B cell (primary cell): ENCODE measurements around the gene RPP30. TPM values are rescaled to one million over a fixed set of nuclear protein-coding genes. Genes with fewer than 3 reads are reported as not detected.

Experiments
- ATAC-seq: fragments of 200-7000 bp; cut with Tn5 transposase; one replicate; pipeline ENCODE4 v1.10.0; 2021; ENCODE audit warnings: low read depth, mild to moderate bottlenecking, moderate number of reproducible peaks, moderate library complexity
- CTCF ChIA-PET: fragments of 350-600 bp; sonication (Branson Sonifier 250); formaldehyde crosslinking; loops from one replicate; lab custom pipeline; 2021; ENCODE audit warnings: antibody characterized with exemption, inconsistent platforms; lab: Charles Lee
- POLR2A ChIA-PET: fragments of 350-600 bp; sonication (Branson Sonifier 250); formaldehyde crosslinking; loops from one replicate; lab custom pipeline; 2021; ENCODE audit warnings: antibody characterized with exemption; lab: Charles Lee
- DNase-seq: peaks from one replicate; pipeline ENCODE4 v3.0.0; 2013
- H2AFZ ChIP-seq: 2 replicates; pipeline ENCODE4 v1.6.1; 2012; ENCODE audit warnings: mild to moderate bottlenecking, low read depth, low read length; ENCODE audit not compliant: insufficient read depth, poor library complexity, severe bottlenecking
- H3K27ac ChIP-seq, 2 donors: 1 replicate in 1 of 2; 2 replicates in 1 of 2; pipeline ENCODE4 v1.5.1; 2012 to 2013; ENCODE audit warnings: low read length in 2 of 2, mild to moderate bottlenecking in 2 of 2, moderate library complexity in 1 of 2
- H3K27me3 ChIP-seq, 4 experiments: fragments of 200-600 bp in 1 of 4; sonication (generic) in 1 of 4; replicated peaks in 1 of 4; 1 replicate in 2 of 4; 2 replicates in 2 of 4; pipeline versions ENCODE4 v1.6.1 to v1.7.0; 2013 to 2016; ENCODE audit warnings: low read length in 3 of 4, mild to moderate bottlenecking in 2 of 4, mixed read lengths in 1 of 4, moderate library complexity in 1 of 4; ENCODE audit not compliant: insufficient read depth in 4 of 4, control insufficient read depth in 3 of 4; ENCODE audit errors: control extremely low read depth in 1 of 4
- H3K36me3 ChIP-seq, 2 experiments: replicated peaks in 1 of 2; 1 replicate in 1 of 2; 2 replicates in 1 of 2; pipeline versions ENCODE4 v1.6.1 to v1.7.1; 2013; ENCODE audit warnings: low read length in 1 of 2; ENCODE audit not compliant: insufficient read depth in 2 of 2, control insufficient read depth in 1 of 2; ENCODE audit errors: control extremely low read depth in 1 of 2, extremely low read depth in 1 of 2
- H3K4me1 ChIP-seq, 2 donors: fragments of 200-600 bp in 1 of 2; sonication (generic) in 1 of 2; 1 replicate in 1 of 2; 2 replicates in 1 of 2; pipeline versions ENCODE4 v1.5.1 to v1.6.1; 2013 to 2017; ENCODE audit warnings: low read length in 2 of 2; ENCODE audit not compliant: control insufficient read depth in 2 of 2, insufficient read depth in 2 of 2
- H3K4me2 ChIP-seq: replicated peaks from 2 replicates; pipeline ENCODE3; 2012; ENCODE audit warnings: mild to moderate bottlenecking, low read depth, low read length; ENCODE audit not compliant: poor library complexity, severe bottlenecking
- H3K4me3 ChIP-seq, 5 experiments: fragments of 200-600 bp in 1 of 5; sonication (generic) in 1 of 5; 1 replicate in 3 of 5; 2 replicates in 2 of 5; pipeline versions ENCODE4 v1.5.1 to v1.7.0; 2011 to 2016; ENCODE audit warnings: low read length in 4 of 5, mild to moderate bottlenecking in 4 of 5, low read depth in 2 of 5, control low read depth in 1 of 5, moderate library complexity in 1 of 5; ENCODE audit not compliant: insufficient read depth in 1 of 5; ENCODE audit errors: control extremely low read depth in 1 of 5, extremely low read depth in 1 of 5
- H3K79me2 ChIP-seq: fragments of 200-600 bp; sonication (generic); one replicate; pipeline ENCODE4 v1.6.0; 2016; ENCODE audit warnings: low read length; ENCODE audit not compliant: control insufficient read depth, insufficient read depth
- H3K9ac ChIP-seq: fragments of 200-600 bp; sonication (generic); 2 replicates; pipeline ENCODE4 v1.6.1; 2017; ENCODE audit warnings: mild to moderate bottlenecking, low read length, moderate library complexity
- H3K9me3 ChIP-seq, 3 donors: one replicate each; pipeline versions ENCODE4 v1.6.1 to v1.7.1; 2013; ENCODE audit warnings: low read length in 2 of 3; ENCODE audit not compliant: control insufficient read depth in 2 of 3, insufficient read depth in 1 of 3; ENCODE audit errors: control extremely low read depth in 1 of 3
- H4K20me1 ChIP-seq: 2 replicates; pipeline ENCODE4 v1.6.0; 2012; ENCODE audit warnings: mild to moderate bottlenecking, low read length; ENCODE audit not compliant: insufficient read depth, control insufficient read depth, poor library complexity, severe bottlenecking
- H3K27ac Mint-ChIP-seq: one replicate; pipeline ENCODE4 v1.8.0; 2021; ENCODE audit warnings: mixed read lengths
- H3K27me3 Mint-ChIP-seq: one replicate; pipeline ENCODE4 v1.8.0; 2021; ENCODE audit warnings: mixed read lengths
- H3K4me1 Mint-ChIP-seq: one replicate; pipeline ENCODE4 v1.8.0; 2021; ENCODE audit warnings: mixed read lengths
- H3K4me3 Mint-ChIP-seq: one replicate; pipeline ENCODE4 v1.8.0; 2021; ENCODE audit warnings: mixed read lengths
- H3K9me3 Mint-ChIP-seq: one replicate; pipeline ENCODE4 v1.8.0; 2022; ENCODE audit warnings: mixed read lengths; ENCODE audit not compliant: insufficient read depth
- EZH2 ChIP-seq: IDR thresholded peaks from 2 replicates; pipeline ENCODE4 v1.6.1; 2012; ENCODE audit warnings: borderline replicate concordance, low read depth, mild to moderate bottlenecking, moderate library complexity, low read length; ENCODE audit not compliant: insufficient read depth, poor library complexity, severe bottlenecking
- WGBS: methylation state at CpG from one replicate; pipeline ENCODE4 v1.1.5; 2013; ENCODE audit warnings: missing lambda C conversion rate; ENCODE audit not compliant: insufficient coverage; 5-methylcytosine and 5-hydroxymethylcytosine counted together
- intact Hi-C: fragments of 100-400 bp; cut with micrococcal nuclease; formaldehyde crosslinking; loops from one replicate; pipeline ENCODE4 v1.10.0; 2022
- polyA plus RNA-seq: library from polyadenylated mRNA; depleted of rRNA; stranded (reverse); fragments of >200 nt; gene quantifications from 2 replicates; pipeline ENCODE4 v1.2.3, GENCODE V29; 2012
- total RNA-seq, 2 donors: library from RNA; stranded (reverse); fragments of 120-200 nt in 1 of 2; gene quantifications; 1 replicate in 1 of 2; 2 replicates in 1 of 2; pipeline versions ENCODE4 v1.2.3 to v1.2.4, GENCODE V29; 2013 to 2022
- TF ChIP-seq, protein P1 (sequence below): fragments of 200-600 bp; IDR thresholded peaks from one replicate; pipeline ENCODE4 v1.8.0; 2022; ENCODE audit warnings: antibody characterized with exemption, mild to moderate bottlenecking

The RPP30 gene
- total and polyA plus RNA-seq, 2 donors (not counting 1 experiment from before 2014, with no cell fraction given), result 28.2 to 41.7 TPM

DNA sequence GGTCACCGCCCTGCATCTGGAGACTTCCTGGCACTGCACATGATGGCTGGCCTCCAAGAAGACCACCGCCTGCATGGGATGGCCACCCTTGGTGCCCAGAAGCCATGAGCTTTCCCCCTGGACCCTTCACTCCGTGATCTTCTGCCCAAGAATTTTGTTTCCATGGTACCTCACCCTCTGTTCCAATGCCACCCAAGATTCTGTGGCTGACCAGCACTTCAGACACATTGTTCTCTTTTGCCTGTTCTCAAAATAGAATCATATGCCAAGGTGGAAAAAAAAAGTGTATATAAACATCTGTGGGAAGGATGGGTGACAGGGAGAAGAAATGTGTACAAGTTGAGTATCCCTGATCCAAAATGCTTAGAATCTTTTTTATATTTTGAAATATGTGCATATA, 26.0 kb upstream of the RPP30 start:
- Mint-ChIP-seq H3K27me3 (peaks cover 35% of the 10 kb centered on the region), H3K27ac (no peak overlapping the region), H3K4me3 (no peak overlapping the region), H3K4me1 (no peaks in the 10 kb centered on the region), H3K9me3 (peaks cover 3% of the 10 kb centered on the region)
- H2AFZ ChIP-seq, result no peak overlapping the region
- DNase-seq, result no peak
- no peak for TF ChIP-seq EZH2
- TF ChIP-seq, protein P1, sequence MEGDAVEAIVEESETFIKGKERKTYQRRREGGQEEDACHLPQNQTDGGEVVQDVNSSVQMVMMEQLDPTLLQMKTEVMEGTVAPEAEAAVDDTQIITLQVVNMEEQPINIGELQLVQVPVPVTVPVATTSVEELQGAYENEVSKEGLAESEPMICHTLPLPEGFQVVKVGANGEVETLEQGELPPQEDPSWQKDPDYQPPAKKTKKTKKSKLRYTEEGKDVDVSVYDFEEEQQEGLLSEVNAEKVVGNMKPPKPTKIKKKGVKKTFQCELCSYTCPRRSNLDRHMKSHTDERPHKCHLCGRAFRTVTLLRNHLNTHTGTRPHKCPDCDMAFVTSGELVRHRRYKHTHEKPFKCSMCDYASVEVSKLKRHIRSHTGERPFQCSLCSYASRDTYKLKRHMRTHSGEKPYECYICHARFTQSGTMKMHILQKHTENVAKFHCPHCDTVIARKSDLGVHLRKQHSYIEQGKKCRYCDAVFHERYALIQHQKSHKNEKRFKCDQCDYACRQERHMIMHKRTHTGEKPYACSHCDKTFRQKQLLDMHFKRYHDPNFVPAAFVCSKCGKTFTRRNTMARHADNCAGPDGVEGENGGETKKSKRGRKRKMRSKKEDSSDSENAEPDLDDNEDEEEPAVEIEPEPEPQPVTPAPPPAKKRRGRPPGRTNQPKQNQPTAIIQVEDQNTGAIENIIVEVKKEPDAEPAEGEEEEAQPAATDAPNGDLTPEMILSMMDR, result no peak
- intact Hi-C loops, result no loop called here
- CTCF ChIA-PET, result no interaction called here
- H3K4me1 ChIP-seq, result no peaks in the 10 kb centered on the region
- no peaks in the 10 kb centered on the region for H3K36me3 ChIP-seq
- H3K4me2 ChIP-seq, result no peak overlapping the region
- peaks cover 0 to 8% (median 6%) of the 10 kb centered on the region in 3 donors for H3K9me3 ChIP-seq
- no peak overlapping the region for H3K4me3 ChIP-seq
- POLR2A ChIA-PET, result no interaction called here
- H3K9ac ChIP-seq, result no peak overlapping the region
- H3K79me2 ChIP-seq, result no peaks in the 10 kb centered on the region
- 89% methylated on average over 3 of the region's 3 CpGs for WGBS
- no peaks in the 10 kb centered on the region for H4K20me1 ChIP-seq
- H3K27ac ChIP-seq, result no peak overlapping the region
- H3K27me3 ChIP-seq, result peaks cover 0 to 10% (median 4%) of the 10 kb centered on the region in 4 experiments
- no peak for ATAC-seq

DNA sequence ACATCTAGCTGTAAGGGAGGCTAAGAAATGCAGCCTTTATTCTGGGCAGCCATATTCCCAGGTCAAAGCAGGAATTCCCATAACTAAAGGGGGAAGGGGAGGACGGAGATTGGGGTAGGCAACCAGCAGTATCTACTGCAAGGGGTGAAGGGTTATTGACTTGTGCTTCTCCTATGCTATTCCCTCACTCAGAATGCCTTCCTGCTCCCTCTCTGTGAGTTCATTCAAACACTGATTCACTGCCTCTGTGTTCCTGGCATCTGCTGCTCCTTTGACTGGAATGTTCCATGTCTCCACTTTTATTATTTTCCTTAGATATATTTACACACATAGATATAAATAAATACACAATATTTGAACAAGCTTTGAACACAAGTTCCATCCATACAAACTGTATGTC, 25.0 kb upstream of the RPP30 start:
- Mint-ChIP-seq H3K9me3 (peaks cover 8% of the 10 kb centered on the region), H3K27ac (no peak overlapping the region), H3K27me3 (peaks cover 42% of the 10 kb centered on the region), H3K4me3 (no peak overlapping the region), H3K4me1 (no peaks in the 10 kb centered on the region)
- H3K9ac ChIP-seq, result no peak overlapping the region
- no CpG with 5 or more reads among the region's 1 CpG for WGBS
- no peaks in the 10 kb centered on the region for H4K20me1 ChIP-seq
- H3K4me2 ChIP-seq, result no peak overlapping the region
- no peak overlapping the region for H3K4me3 ChIP-seq
- peaks cover 0 to 13% (median 10%) of the 10 kb centered on the region in 3 donors for H3K9me3 ChIP-seq
- H3K27me3 ChIP-seq, result peaks cover 0 to 10% (median 2%) of the 10 kb centered on the region in 4 experiments
- no peak overlapping the region for H2AFZ ChIP-seq
- POLR2A ChIA-PET, result no interaction called here
- CTCF ChIA-PET, result interaction anchor here (0.8 to 1.2 kb wide), 3 partner anchors 10 to 96 kb away, joined by 3 to 5 read pairs (median 3); no protein-coding TSS in a partner anchor
- no peaks in the 10 kb centered on the region for H3K4me1 ChIP-seq
- no peak for DNase-seq
- H3K79me2 ChIP-seq, result no peaks in the 10 kb centered on the region
- TF ChIP-seq, protein P1, result no peak
- no peak overlapping the region for H3K27ac ChIP-seq
- no peaks in the 10 kb centered on the region for H3K36me3 ChIP-seq
- intact Hi-C loops, result no loop called here
- no peak for ATAC-seq
